Activated T-helper 1 cell treated with anti-CD3 and anti-CD28 coated beads, Interleukin-12 subunit alpha, Interleukin-12 subunit beta, Interleukin-2, Interleukin-4 antibody, amounts not matched to agents 30 ng/mL and 10 ng/mL and 1 ng/mL, durations not matched to agents 14 hours and 24 hours and 36 hours (primary cell): ENCODE data around the gene HOXC6. TPM values are rescaled to one million over a fixed set of nuclear protein-coding genes. Genes with fewer than 3 reads are reported as not detected.
"Not testable (repeated sequence)": the region's sequence is repeated elsewhere in the genome, so short reads cannot be mapped to it uniquely, and the experiment has no call there.

Experiments
- DNase-seq: peaks from one replicate; pipeline ENCODE4 v3.0.0; 2021; ENCODE audit warnings: low spot score
- H3K27ac Mint-ChIP-seq: one replicate; pipeline ENCODE4 v1.8.0; 2021; ENCODE audit warnings: mild to moderate bottlenecking, mixed read lengths
- H3K27me3 Mint-ChIP-seq: one replicate; pipeline ENCODE4 v1.8.0; 2022; ENCODE audit warnings: mild to moderate bottlenecking, moderate library complexity, mixed read lengths; ENCODE audit not compliant: insufficient read depth
- H3K36me3 Mint-ChIP-seq: one replicate; pipeline ENCODE4 v1.8.0; 2021; ENCODE audit warnings: low read depth, mixed read lengths
- H3K4me1 Mint-ChIP-seq: one replicate; pipeline ENCODE4 v1.8.0; 2021; ENCODE audit warnings: low read depth, mixed read lengths
- H3K4me3 Mint-ChIP-seq: one replicate; pipeline ENCODE4 v1.8.0; 2021; ENCODE audit warnings: mild to moderate bottlenecking, moderate library complexity, mixed read lengths
- H3K9me3 Mint-ChIP-seq: one replicate; pipeline ENCODE4 v1.8.0; 2021; ENCODE audit warnings: mixed read lengths
- intact Hi-C: fragments of 100-400 bp; cut with micrococcal nuclease; formaldehyde crosslinking; loops from one replicate; pipeline ENCODE4 v1.15.1; 2024
- total RNA-seq: library from RNA; stranded (reverse); gene quantifications from 2 replicates; pipeline ENCODE4 v1.2.3, GENCODE V29; 2022

HOXC6 gene
- total RNA-seq, 1 donor from 2014 or later: not detected

DNA sequence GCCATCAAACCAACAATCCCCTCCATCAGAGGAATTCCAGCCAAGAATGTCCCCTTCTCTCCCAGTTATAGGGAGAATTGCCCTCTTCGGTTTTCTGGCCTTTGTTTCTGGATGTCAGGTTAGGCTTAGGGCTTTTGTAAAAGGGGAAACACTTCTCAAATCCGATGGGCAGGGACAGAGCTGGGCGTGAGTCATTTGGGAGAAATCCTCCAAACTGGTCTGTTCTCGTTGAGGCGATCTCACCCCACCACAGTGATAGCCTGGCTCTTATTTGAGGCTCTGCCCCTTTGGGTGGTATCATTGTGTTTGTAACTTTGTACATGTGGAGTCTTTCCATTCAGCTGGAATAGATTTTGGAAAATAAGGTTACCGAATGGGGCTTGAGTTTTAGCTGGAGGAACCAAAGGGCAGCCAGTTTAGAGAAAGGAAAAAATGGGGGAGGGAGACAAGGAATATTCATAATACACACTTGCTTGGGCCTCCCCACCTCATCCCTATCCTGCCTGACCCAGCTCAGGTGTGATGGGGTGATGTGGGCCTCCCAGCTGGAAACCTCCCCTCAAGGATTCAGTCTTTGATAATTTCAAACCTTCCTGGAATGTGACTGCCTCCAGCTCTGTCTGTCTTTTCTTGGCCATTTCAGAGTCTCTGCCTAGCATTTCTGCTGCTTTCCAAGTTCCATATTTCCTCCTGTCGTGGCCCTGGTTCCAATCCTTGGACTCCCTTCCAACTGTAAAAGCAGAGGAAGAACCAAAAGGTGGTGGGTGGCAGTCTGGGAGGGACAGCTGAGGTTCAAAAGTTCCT, 32.9 kb downstream of the HOXC6 start:
- peaks cover 80% of the 10 kb centered on the region for H3K27me3 Mint-ChIP-seq
- no peaks in the 10 kb centered on the region for H3K36me3 Mint-ChIP-seq
- no peak for DNase-seq
- no peaks in the 10 kb centered on the region for H3K9me3 Mint-ChIP-seq
- no peak overlapping the region for H3K27ac Mint-ChIP-seq
- no peak overlapping the region for H3K4me3 Mint-ChIP-seq
- intact Hi-C loops: no loop called here
- no peaks in the 10 kb centered on the region for H3K4me1 Mint-ChIP-seq

DNA sequence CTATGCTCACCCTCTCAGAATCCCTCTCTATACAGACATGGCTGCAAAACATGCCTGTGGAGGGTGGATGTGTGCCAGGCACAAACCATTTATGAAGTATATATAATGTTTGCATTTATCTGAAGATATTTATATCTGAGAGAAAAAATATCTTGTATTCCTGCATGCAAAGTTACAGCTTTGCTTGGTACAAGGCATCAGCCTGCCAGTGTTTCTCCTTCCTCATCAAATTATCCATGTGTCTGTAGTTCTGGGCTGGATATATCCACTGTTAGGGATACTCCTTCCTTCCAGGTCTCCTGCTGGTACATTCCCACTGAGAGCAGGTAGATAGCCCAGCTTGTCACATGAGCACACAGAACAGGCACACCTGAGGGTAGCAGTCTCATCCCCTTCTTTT, 37.4 kb downstream of the HOXC6 start:
- Mint-ChIP-seq H3K27ac (no peak overlapping the region), H3K36me3 (no peaks in the 10 kb centered on the region), H3K4me1 (no peaks in the 10 kb centered on the region), H3K9me3 (no peaks in the 10 kb centered on the region), H3K4me3 (no peak overlapping the region), H3K27me3 (peaks cover 60% of the 10 kb centered on the region)
- DNase-seq: no peak
- intact Hi-C loops: no loop called here

DNA sequence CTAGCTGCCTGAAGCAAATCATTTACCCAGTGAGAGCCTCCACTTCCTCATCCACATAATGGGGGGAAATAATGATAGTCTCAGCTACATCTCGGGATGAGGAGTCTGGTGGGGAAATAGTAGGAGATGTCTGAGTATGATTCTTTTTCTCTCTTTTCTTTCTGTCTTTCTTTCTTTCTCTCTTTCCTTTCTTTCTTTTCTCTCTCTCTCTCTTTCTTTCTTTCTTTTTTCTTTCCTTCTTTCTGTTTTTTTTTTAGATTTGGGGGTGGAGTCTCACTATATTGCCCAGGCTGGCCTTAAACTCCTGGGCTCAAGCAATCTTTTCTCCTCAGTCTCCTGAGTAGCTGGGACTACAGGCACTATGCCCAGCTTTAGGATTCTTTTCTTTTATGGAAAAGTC, 38.2 kb downstream of the HOXC6 start:
- Mint-ChIP-seq H3K27ac (no peak overlapping the region), H3K27me3 (peaks cover 56% of the 10 kb centered on the region), H3K36me3 (no peaks in the 10 kb centered on the region), H3K4me3 (no peak overlapping the region), H3K4me1 (no peaks in the 10 kb centered on the region), H3K9me3 (no peaks in the 10 kb centered on the region)
- no peak for DNase-seq
- intact Hi-C loops: no loop called here

DNA sequence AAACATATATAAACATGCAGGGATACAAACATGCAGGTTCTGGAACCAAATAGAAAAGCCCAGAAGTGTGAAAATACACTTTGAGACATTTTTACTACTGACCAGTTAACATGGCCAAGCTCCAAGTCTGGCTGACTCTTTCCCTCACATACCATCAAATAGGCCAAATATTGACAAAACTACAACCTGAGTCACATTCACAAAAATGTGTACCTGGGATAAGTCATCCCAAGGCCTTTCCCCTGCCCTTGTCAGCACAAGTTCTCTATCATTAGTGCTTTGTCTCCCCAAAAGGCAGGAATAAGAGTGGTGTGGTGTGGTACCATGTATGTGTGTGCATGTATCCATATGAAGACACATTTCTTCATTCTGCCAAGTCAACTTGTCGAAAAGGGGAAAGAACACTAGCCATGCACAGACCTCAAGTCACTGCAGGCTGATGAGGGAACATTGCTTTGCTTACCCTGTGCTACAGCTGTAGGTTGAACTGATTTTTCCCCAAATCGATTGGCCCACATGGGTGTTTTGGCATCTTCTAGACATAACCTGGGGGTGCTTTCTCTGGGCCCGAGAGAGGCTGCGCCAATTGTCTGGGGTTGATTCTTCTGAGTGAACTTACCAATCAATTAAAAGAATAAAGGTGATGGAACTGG, 40.3 kb downstream of the HOXC6 start:
- H3K36me3 Mint-ChIP-seq: no peaks in the 10 kb centered on the region
- intact Hi-C loops: no loop called here
- no peak for DNase-seq
- peaks cover 47% of the 10 kb centered on the region for H3K27me3 Mint-ChIP-seq
- H3K4me3 Mint-ChIP-seq: no peak overlapping the region
- H3K9me3 Mint-ChIP-seq: no peaks in the 10 kb centered on the region
- H3K4me1 Mint-ChIP-seq: no peaks in the 10 kb centered on the region
- H3K27ac Mint-ChIP-seq: no peak overlapping the region

DNA sequence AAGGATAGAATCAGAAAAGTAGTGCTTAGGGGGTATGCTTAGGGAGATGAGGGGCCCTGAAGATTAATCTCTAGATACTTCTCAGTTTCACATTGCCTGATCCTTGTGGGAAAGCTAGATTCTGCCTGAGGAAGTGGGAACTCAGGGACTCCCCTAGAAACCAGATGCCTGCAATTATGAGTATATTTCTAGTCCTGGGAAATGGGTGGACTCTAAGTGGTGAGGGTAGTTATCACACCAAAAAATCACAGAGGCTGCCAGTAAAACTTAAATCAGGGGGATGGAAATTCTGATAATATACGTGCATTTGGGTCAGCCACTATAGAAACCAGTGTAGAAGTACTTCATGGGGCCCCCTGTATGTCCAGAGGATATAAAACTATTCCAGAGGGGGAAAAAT, 43.7 kb downstream of the HOXC6 start:
- Mint-ChIP-seq H3K27ac (no peak overlapping the region), H3K36me3 (no peaks in the 10 kb centered on the region), H3K9me3 (no peaks in the 10 kb centered on the region), H3K4me1 (no peaks in the 10 kb centered on the region), H3K4me3 (no peak overlapping the region), H3K27me3 (peaks cover 40% of the 10 kb centered on the region)
- intact Hi-C loops: no loop called here
- no peak for DNase-seq

DNA sequence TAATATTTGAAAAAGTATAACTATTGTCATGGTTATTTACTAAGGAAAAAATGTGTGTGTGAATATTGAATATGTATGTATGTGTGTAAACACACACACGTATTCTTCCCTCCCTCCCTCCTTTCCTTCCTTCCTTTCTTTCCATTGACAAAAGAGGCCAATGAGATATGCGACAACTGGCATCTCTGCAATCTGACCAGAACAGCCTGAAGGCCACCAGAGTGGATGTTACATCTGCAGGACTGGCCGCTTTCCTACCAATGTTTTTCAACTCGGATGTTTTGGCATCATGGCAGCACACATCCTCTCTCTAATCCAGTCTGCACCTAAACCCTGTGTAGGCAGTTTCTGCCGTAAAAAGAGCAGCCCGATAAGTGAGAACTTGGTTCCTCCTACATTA, 46.1 kb downstream of the HOXC6 start:
- intact Hi-C loops: no loop called here
- no peaks in the 10 kb centered on the region for H3K9me3 Mint-ChIP-seq
- H3K4me3 Mint-ChIP-seq: no peak overlapping the region
- DNase-seq: no peak
- H3K27ac Mint-ChIP-seq: no peak overlapping the region
- no peaks in the 10 kb centered on the region for H3K4me1 Mint-ChIP-seq
- no peaks in the 10 kb centered on the region for H3K36me3 Mint-ChIP-seq
- H3K27me3 Mint-ChIP-seq: peaks cover 35% of the 10 kb centered on the region

DNA sequence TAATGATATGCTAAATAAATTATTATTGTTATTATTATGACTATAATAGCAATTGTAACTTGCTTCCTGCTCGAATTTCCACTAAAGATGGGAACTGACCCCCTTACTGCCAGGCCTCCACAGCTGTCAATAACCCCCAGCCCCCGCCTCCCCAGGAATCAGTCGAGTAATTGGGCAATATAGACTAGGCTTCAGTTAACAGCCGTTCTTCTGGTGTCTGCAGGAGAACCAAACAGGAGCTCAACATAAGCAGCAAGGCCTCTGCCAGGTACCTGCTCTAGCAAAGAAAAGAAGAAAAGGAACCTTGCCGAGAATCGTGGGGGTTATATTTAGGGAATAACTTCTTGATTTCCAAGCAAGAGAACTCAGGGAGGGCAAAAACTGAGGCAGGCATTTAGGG, 47.2 kb downstream of the HOXC6 start:
- H3K9me3 Mint-ChIP-seq: no peaks in the 10 kb centered on the region
- intact Hi-C loops: no loop called here
- peaks cover 26% of the 10 kb centered on the region for H3K27me3 Mint-ChIP-seq
- H3K36me3 Mint-ChIP-seq: no peaks in the 10 kb centered on the region
- H3K4me1 Mint-ChIP-seq: no peaks in the 10 kb centered on the region
- DNase-seq: no peak
- no peak overlapping the region for H3K27ac Mint-ChIP-seq
- no peak overlapping the region for H3K4me3 Mint-ChIP-seq

DNA sequence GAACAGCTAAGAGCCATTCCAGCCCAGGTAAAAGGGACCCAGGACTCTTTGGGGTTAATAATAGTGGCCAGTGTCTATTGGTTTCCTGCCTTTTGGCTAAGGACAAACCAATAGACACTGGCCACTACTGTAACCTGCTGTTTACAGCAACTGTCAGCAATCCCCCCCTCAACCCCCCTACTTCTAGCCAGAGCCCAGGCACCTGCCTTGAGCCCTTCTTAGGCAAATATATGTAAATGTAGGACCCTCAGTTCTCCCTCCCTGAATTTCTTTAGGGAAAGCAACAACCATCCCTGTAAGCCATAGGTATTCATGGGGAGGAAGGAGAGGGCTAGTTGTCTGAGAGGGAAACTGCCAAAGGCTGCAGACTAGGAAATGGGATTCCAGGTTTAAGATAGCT, 47.7 kb downstream of the HOXC6 start:
- Mint-ChIP-seq H3K36me3 (no peaks in the 10 kb centered on the region), H3K4me1 (peaks cover 2% of the 10 kb centered on the region), H3K9me3 (no peaks in the 10 kb centered on the region), H3K27me3 (peaks cover 26% of the 10 kb centered on the region), H3K4me3 (no peak overlapping the region), H3K27ac (no peak overlapping the region)
- intact Hi-C loops: no loop called here
- DNase-seq: no peak

DNA sequence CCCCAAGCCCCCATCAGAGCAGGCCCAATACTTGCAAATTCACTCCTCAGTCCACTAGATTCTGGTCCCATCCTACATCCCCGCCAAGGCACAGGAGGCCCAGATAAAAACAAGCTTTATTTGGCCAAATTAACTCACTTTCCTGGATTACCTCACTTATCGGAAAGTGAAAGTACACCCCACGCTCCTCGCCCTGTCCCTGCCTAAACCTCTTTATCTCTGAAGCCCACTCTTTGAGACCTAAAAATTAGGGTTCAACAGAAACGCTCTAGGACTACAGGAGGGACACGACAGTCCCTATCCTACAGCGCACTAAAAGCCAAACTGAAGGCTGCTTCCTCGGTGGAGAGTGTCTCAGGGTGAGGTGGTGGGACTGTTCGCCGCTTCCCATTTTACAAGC, 49.6 kb downstream of the HOXC6 start:
- H3K4me3 Mint-ChIP-seq, H3K9me3 Mint-ChIP-seq, H3K36me3 Mint-ChIP-seq, DNase-seq, H3K27ac Mint-ChIP-seq, intact Hi-C loops, H3K27me3 Mint-ChIP-seq: not testable (repeated sequence)
- H3K4me1 Mint-ChIP-seq: peaks cover 17% of the 10 kb centered on the region

DNA sequence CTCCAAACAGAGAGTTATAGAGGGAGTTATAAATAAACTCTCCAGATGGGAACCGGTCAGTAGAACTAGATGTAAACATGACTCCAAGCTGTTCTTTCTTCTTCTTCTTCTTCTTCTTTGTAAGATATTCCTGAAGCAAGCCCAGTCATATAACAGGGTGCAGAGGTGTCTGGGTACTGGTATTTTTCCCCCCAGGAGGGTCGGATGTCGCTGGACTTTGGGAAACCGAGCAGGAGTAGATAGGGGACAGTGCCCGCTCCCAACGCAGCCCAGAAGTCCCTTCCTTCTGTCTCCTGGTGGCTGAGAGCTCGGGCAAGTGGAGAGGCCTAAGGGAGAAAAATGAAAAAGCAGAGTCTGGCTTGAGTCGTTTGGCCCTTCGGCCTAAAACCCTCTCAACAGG, 50.9 kb downstream of the HOXC6 start:
- H3K36me3 Mint-ChIP-seq, H3K27ac Mint-ChIP-seq, H3K4me3 Mint-ChIP-seq, intact Hi-C loops, H3K9me3 Mint-ChIP-seq, DNase-seq: not testable (repeated sequence)
- Mint-ChIP-seq H3K27me3 (peaks cover 10% of the 10 kb centered on the region), H3K4me1 (peaks cover 29% of the 10 kb centered on the region)

Other genes starting within 250 kb of the HOXC6 start
- gene HOXC13, start 89.6 kb upstream of the HOXC6 start, total RNA-seq: not detected in 2 replicates
- gene HOXC12, start 73.5 kb upstream of the HOXC6 start, total RNA-seq: not detected in 2 replicates
- not detected in 2 replicates for gene HOXC11, start 55.3 kb upstream of the HOXC6 start, total RNA-seq
- not detected in 2 replicates for gene HOTAIR, start 53.5 kb upstream of the HOXC6 start, total RNA-seq
- not detected in 2 replicates for gene HOXC10, start 43.3 kb upstream of the HOXC6 start, total RNA-seq
- gene HOXC9, start 28.3 kb upstream of the HOXC6 start, total RNA-seq: not detected in 2 replicates
- gene HOXC8, start 19.5 kb upstream of the HOXC6 start, total RNA-seq: not detected in 2 replicates
- gene HOXC5, start 4.6 kb downstream of the HOXC6 start, total RNA-seq: not detected in 2 replicates
- not detected in 2 replicates for gene HOXC4, start 25.4 kb downstream of the HOXC6 start, total RNA-seq
- 28.6 and 29.6 TPM in 2 replicates for gene SMUG1, start 160.5 kb downstream of the HOXC6 start, total RNA-seq